ENCODE measurements around the gene CEND1.
A peak's percentile ranks its signal among the peaks of the same experiment; 100 is the strongest.

Gene CEND1

GRCh38 chr11:777288-778255 lies 12.3 kb downstream of the CEND1 start, which contains the start of gene GATD1:
Gene GATD1, minus strand, starts transcription at chr11:777487. Its CDS starts 25 bp downstream, at chr11:777462.
- DNase-seq = peak; percentile 88 to 94 (median 91)

DNA sequence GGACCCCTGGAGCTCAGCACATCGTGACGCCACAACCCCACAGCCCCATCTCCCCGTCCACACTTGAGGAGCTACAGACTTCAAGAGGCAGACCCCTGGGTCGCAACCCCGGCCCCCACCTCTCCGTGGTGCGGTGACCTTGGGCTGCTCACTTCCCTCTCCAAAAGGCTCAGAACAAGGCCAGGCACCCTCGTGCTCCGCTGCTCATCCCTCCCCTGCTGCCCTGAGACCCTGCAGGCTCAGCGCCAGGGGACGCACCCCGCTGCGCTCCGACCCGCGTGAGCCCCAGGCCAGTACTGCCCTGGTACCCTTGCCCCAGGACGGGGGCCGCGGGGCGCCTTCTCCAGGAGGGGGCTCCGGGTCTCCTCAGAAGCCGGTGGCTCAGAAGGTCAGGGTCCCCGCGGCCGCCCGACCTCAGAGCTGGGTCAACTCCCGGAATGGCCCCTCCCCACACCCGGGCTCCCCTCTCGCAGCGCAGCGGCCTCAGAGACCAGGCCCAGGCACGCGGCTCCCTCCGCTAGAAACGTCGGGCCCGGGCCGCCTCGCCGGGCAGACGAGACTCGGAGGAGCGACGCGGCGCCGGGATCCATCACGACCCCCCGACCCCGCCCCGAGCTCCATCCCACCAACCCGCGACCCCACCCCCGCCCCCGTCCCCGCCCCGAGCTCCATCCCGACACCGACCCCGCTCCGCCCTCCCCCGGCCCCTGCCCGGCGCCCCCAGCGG lies 13.2 kb downstream of the CEND1 start:
- peak in 2 of 5 experiments; percentile 15 to 60 for DNase-seq

- DNase-seq = no peak
Measured at GRCh38 chr11:776263-776560, 13.7 kb downstream of the CEND1 start.

DNA sequence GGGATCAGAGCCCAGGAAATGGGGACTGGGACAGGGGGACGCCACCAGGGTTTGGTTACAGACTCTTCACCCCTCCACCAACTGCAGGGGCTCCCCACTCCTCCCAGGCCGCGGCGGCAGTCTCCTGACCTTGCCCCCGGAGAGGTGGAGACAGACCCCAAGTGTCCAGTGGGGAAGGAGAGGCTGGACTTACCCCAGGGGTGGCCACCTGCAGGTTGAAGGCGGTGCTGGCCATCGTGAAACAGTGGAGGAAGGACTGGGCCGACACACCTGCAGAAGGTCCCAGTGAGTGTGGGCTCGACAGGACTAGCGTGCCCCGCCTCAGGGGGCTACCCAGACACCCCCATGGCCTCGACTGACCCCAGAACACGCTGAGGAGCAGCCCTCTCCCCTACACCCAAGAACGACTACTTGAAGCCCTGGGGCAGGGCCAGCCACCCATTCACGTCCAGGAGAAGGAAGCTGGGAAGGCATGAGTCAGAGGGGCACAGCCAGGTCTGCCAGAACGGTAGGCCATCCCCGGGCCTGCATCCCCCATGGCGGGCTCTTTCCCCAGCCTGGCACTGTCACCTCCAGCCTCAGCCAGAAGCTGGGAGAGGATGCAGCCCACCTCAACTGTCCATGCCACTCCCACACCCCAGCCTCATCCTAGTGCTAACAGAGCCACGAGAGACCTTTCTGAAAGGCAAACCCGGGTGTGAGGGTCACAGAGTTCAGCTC lies 14.9 kb downstream of the CEND1 start:
- DNase-seq = no peak

- DNase-seq = no peak
Measured at GRCh38 chr11:773830-774229, 16.1 kb downstream of the CEND1 start.

DNA sequence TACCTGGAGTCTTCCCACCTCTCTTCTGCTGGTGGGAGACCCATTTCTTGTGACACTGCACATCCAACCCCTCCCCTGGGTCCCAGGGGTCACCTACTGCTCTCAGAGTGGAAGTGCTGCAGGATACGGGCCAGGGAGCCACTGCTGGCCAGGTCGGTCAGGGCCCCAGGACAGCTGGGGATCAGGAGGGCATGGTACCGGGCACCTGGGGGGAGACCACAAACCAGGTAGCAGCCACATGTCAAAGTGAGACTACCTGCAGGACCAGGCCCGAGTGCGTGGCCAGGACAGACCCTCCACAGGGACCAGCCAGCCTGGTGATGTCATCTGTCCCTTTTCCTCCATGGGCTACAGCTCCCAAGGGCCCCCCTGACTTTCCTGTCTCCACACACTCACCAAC lies 16.5 kb downstream of the CEND1 start:
- DNase-seq = no peak

- DNase-seq = no peak
Measured at GRCh38 chr11:772429-773390, 17.2 kb downstream of the CEND1 start.

DNA sequence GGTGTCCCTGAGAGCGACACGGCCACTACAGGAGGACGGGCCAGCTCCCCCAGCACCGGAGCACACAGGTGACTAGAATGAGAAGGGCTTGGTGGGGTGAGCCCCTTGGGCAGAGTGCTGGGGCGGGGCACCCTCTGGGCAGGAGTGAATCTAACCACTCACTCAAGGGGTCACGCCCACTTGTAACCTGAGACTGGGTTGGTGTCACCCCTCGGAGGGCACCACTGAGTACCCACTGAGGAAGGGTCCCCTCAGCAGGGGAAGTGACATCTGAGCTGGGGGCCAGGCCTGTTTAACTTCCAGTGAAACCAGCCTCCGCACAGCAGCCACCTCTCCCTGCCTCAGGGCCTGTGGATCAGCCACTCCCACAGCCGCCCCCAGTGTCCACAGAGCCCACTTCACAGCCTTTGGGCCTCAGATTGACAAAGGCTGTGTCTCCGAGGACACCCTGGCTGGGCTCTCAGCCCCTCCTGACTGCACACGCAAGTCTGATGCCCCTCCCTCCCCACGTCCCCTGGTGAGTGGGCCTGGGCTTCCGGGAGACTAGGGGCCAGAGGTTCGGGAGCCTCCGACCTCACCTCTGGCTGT lies 18.2 kb downstream of the CEND1 start:
- no peak for DNase-seq

DNA sequence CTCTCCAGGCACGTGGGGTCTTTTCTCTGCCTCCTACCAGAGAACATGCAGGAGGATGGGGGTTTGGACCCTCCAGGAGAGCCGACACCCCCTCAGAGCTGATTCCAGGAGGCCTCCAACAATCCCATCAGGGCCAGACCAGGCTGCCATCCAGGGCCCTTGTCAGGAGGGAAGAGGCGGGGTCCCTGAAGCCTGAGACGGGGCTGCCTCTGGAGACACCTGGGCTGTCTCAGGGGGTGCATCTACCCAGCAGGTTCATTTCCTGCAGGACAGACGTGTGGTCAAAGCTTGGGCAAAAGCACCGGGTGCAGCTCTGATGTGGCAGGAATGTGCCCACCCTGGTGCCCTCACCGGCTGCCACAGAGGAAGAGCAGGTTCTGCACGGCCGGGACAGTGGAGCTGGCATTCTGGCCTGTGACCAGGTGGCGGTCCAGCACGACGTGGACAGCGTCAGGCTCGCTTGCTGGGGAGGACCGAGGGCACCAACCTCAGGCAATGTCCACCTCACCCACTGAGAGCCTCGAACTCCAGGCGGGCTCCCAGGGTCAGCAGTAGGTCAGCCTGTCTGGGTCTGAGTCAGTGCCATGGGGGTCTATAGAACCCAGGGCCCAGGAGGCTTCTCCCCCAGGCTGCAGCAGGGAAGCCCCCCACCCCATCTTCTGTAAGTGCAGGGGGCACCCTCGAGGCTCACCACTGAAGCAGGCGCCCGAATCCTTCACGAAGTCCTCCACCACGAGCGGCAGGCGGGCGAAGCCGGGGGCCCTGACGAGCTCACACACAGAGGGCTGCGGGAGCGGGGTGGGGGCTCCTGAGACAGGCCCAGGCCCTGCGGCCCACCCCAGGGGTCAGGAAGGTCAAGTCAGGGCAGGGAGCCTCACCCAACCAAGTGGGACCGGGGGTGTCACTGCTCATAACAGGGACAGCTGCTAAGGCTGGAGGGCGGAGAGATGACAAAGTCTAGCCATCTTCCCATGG lies 19.0 kb downstream of the CEND1 start:
- DNase-seq = no peak

DNA sequence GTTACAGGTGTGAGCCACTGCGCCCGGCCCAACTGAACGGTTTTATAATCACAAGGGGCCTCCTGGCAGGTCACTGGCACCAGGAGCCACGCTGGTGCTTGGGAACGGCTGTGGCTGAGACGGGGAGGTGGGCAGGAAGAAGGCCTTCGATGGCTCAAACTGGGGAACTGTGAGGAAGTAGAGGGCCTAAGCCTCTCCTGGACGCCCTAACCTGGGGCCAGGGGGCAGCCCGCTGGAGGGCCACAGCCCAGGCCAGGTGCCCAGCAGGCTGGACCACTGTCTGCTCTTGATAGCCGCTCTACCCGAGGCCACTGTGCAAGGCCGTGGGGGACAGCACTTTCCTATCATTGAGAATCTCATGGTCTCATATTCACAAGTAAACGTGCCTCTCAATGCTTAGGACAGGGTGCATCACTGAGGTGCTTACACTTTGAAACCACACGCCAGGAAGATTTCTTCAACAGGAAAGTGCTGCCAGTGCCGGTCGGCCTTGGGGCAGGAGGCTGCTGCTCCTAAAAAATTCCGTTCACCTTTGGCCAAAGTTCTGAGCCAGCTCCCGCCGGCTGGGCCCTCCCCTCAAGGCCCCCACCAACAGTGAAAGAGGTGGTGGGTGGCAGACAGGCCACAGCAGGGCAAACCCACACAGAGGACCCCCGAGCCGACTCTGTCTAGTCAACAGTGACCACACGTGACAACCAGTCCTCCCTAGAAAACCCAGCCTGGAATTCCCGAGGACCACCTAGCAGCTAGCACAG lies 19.8 kb downstream of the CEND1 start:
- no peak for DNase-seq

- no peak for DNase-seq
Measured at GRCh38 chr11:767238-767637, 22.7 kb downstream of the CEND1 start.

DNA sequence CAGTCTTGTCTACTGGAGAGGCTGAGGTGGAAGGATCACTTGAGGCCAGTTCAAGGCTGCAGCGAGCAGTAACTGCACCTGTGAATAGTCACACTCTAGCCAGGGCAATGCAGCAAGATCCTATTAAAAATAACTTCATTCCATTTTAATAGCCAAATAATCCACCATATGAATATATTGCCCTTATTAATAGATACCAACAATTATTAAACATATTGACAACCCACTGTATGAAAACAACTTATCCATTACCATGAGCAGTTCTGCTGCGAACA lies 23.0 kb downstream of the CEND1 start:
- no peak for DNase-seq

- no peak for DNase-seq
Measured at GRCh38 chr11:766106-766935, 23.6 kb downstream of the CEND1 start.

DNA sequence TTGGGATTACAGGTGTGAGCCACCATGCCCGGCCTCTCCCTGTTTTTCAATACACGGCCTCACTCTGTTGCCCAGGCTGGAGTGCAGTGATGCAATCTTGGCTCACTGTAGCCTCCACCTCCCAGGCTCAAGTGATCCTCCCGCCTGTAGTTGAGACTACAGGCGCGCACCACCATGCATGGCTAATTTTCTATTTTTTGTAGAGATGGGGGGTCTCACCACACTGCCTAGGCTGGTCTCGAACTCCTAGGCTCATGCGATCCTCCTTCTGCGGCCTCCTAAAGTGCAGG lies 24.1 kb downstream of the CEND1 start:
- no peak for DNase-seq

GRCh38 chr11:765025-765801 lies 24.7 kb downstream of the CEND1 start:
- DNase-seq = peak in 4 of 5 experiments; percentile 29 to 77 (median 48)

- no peak for DNase-seq
Measured at GRCh38 chr11:764322-765024, 25.4 kb downstream of the CEND1 start.

DNA sequence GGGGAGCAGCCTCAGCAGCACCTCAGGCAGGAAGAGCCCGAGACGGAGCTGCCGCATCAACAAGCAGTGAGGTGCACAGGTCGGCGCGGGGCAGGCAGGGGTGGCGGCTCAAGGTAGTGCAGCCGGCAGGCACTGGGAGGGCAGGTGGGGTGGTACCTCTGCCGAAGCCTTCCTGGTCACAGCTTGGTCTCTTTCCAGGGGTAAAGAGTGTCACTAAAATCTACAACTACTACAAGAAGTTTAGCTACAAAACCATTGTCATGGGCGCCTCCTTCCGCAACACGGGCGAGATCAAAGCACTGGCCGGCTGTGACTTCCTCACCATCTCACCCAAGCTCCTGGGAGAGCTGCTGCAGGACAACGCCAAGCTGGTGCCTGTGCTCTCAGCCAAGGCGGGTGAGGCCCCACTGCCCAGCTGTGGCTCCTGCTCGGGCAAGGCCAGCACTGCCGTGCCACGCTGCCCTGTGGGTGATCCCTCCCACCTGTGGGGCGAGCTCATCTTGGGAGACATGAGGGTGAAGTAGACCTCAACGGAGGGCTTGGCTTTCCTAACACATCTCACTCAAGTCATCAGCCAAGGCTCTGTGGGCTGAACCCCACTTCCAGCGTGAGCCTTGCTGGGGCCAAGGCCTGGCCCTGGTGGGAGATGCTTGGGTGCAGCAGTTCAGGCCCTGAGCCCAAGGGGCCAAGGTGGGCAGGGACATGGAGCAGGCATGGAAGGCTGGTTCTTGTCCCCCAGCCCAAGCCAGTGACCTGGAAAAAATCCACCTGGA lies 26.2 kb downstream of the CEND1 start:
- DNase-seq = no peak
